GM21526 (cell line): Measurements from ENCODE around the gene LARP4B.
A peak's percentile ranks its signal among the peaks of the same experiment; 100 is the strongest.

Source experiments
- ATAC-seq: cut with Tn5 transposase; IDR thresholded peaks from one replicate; pipeline ENCODE4 v1.9.1; 2021; ENCODE audit warnings: moderate library complexity; ENCODE audit not compliant: unreplicated experiment, low FRiP score

LARP4B gene

DNA sequence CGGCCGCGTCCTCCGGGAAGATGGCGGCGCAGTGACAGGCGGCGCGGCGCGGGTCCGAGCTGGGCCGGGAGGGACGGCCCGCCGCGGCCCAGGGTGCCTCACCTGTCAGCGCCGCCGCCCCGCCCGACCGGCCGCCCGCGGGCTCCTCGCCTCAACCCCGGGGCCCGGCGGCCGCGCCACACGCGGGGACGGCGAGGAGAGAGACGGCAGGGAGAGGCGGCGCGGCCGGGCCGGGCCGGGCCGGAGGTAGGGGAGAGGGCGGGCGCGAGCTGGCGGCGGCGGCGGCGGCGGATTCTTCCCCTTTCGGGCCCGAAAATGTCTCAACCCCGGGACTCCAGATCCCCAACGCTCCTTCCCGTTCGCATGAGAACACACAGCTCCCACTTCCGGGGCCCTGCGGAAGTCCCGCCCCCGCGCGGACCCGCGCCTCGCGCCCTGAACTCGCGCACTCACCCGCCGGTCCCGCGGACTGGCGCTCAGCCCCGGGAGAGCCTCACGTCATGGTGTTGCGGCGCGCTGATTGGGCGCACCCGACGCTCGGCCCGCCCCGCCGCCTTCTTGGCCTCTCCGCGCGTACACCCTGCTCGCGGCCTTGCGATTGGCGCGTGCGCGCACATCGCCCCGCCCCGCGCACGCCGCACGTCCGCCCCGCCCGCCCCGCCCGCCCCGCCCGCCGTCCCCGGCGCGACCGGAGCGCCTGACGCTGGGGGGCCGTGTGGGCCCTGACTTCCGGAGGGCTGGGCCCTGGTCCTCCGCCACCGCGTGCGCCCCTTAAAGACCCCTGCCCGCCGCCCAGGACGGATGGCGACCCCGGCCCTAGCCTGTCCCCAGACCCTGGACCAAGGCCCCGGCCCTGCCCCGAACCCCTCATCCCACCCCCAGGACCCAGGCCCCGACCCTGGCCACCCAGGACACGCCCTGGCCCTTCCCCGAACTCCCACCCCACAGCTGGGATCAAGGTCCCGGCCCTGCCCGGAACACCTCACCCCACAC lies at the start of gene LARP4B:
TSS of gene LARP4B (minus strand) at position 380 of the 993 bp plus-strand sequence. CDS start 45,984 bp downstream, outside the sequence.
- ATAC-seq = peak; percentile 93

DNA sequence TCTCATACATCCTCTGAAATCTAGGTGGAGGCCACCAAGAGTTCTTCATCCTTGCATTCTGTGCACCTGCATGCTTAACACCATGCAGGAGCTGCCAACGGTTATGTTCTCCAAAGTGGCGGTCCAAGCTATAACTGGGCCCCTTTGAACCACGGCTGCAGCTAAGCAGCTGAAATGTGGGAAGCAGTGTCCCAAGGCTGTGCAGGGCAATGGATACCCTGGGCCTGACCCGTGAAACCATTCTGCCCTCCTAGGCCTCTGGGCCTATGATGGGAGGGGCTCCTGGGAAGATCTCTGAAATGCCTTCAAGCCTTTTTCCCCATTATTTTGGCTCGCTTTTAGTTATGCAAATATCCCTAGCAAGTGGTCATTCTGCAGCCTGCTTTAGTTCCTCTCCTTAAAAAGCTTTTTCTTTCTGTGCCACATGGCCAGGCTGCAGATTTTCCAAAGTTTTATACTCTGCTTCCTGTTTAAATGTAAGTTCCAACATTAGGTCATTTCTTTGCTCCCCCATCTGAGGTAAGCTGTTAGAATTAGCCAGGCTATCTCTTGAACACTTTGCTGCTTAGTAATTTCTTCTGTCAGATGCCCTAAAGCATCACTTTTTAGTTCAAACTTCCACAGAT lies 49.1 kb upstream of the LARP4B start:
- no peak for ATAC-seq

DNA sequence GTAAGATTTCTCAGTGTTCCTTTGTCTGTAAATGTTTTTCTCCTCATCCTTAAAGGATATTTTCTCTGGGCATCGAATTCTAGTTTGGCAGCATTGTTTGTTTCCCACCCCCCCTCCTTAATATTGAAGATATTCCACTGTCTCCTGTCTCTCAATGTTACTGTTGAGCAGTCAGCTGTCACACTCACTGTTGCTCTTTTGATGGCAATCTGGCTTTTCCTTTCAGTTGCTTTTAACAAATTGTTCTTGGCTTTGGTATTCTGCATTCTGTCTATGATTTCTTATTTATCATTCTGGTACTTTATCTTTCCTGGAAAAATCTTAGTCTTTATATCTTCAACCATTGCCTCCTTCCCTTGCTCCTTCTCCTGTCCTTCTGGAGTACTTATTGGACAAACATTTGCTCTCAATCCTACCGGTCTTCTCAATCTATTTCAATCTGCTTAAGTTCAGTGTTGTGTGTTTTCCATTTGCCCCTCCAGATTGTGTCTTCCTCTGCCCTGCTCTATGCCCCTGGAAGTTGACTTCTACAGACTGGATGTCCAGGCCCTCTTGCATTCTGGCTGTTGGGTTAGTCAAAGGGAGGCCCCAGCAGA lies 47.4 kb upstream of the LARP4B start:
- ATAC-seq = no peak

DNA sequence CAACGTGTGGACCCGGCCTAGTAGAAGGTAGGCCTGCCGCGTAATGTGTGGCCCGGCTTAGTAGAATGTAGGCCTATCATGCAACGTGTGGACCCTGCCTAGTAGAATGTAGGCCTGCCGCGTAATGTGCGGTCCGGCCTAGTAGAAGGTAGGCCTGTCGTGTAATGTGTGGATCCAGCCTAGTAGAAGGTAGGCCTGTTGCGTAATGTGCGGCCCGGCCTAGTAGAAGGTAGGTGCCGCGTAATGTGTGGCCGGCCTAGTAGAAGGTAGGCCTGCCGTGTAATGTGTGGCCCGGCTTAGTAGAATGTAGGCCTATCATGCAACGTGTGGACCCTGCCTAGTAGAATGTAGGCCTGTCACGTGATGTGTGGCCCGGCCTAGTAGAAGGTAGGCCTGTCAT lies 44.8 kb upstream of the LARP4B start:
- ATAC-seq = no peak

DNA sequence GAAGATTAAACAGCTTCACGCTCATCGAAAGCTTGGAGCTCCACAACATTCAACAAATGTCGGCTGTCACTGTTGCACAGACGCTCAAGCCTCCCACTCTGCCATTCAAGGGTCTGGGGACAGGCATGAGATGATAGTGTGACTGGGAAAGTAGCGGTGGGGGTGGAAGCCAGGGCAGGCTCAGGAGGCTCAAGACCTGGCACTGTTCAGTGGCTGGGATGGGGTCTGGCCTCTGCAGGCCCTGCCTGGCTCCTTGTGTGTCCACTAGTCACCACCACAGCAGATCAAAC lies 43.2 kb upstream of the LARP4B start:
- no peak for ATAC-seq

DNA sequence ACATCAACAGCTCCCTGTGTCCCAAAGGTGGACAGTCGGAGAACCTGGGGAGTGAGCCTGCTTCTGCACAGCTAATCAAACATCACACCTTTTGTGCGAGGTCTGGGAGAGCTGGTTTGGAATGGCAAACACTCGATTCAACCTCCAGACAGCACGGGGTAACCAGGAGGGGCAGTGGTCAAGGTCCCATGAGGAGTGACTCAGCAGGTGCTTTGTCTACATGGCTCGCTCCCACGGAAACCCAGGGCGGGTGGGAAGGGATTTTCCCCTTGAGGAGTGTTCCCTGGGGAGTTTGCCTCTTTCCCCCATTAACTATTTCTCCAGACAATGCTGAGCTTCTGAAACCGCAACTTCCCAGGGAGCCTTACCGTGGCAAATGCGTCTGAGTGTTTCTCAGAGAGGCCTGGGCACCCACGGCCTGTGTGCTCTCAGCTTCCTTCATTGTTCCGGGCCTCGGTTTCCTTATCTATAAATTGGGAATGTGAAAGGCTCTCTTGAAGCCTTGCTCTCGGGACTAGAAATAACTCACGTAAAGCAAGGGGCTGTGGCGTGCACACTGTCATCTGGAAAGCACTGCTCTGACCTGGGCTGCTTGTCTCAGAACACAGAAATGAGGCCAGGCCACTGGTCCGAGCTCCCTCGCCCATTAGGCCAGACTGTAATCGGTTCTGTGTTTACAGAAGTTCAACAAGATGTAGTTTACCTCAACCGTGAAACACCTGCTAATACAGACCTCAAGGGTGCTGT lies 42.7 kb upstream of the LARP4B start:
- ATAC-seq = no peak

DNA sequence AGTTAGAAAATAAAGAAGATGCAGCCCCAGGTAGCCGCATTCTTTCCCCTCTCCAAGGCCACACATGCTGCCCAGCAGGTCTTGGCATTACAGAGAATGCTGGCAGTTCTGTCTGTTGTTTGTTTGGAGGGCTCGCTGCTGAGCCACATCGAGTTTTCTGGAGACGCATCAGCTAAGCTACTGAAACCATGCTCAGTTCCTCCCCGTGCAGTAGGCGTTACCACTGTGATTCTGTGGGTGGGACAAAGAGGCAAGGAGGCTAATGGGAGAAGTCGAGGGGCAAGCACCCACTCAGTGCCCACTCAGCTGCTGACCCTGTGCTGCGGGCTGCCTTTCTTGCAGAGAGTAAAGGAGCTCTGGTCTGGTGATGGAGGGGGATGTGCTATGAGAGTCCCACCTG lies 41.3 kb upstream of the LARP4B start:
- no peak for ATAC-seq

DNA sequence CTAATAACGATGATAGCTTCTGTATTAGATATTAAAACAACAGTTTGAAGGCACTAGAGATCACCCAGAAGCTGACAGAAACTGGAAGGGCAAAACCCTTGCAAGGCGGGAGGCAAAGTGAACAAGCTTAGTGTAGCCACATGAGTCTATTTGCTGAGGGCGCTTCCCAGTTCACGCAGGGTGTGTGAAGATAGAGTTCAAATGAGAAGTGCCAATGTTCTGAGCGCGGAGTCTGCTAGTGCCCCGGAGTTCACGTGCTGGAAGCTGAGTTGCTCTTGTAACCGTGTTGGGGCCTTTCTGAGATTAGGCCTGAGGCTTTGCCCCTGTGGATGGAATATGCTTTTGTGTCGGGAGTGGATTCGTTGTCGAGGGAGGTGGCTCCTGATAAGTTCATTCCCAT lies 40.1 kb upstream of the LARP4B start:
- no peak for ATAC-seq

DNA sequence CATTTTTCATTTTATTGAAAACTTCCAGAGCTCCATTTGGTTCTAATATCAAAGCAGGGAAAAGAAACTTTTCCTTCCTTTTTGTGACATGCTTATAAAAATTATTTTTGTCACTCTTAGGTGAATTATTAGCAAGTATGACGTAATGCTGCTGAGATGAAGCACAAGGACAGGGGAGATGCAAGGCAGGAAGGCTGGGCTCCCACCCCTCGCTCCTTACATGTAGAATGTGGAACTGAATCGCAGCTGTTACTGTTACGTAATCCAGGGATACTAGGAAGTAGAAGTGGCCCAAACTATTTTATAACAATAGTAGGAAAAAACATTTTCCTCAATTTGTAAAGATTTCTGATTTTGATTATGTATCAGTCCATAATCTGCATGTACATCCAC lies 39.6 kb upstream of the LARP4B start:
- ATAC-seq = no peak

DNA sequence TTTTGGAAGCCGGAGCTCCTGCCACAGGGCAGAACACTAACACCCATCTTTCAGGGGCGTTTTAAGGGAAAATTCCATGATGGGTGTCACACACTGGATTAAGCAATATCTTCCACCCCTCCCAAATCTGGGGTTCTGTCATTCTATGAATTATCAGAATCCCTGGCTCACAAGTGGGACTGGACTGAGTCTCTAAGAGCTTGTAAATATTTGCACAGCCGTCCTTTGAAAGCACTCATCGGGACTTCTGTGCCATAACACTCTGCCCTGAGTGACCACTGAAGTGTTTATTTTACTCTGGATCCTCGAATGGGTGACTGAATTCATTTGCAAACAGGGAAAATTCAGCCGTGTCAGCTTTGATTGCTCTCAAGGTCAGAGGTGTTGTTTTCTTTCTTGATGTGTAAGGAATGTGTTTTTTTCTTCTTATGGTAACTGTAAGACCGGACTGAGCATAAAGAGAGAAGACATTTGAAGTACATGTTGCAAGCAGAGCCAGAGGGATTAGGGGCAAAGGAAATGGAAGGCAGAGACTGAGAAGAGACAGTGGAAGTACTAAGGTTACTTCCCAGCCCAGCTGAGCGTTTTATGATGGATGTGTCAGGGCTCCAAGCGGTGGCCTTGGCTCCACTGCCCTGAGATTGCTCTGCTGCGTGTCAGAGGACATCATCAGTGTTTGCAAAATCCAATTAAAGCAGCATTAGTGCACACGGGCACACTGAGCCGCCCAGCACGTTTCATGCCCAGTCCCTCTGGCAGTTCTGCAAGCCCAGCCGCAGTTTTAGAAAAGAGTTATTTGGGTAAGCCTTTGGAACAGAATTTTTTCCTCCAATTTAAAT lies 39.0 kb upstream of the LARP4B start:
- no peak for ATAC-seq

DNA sequence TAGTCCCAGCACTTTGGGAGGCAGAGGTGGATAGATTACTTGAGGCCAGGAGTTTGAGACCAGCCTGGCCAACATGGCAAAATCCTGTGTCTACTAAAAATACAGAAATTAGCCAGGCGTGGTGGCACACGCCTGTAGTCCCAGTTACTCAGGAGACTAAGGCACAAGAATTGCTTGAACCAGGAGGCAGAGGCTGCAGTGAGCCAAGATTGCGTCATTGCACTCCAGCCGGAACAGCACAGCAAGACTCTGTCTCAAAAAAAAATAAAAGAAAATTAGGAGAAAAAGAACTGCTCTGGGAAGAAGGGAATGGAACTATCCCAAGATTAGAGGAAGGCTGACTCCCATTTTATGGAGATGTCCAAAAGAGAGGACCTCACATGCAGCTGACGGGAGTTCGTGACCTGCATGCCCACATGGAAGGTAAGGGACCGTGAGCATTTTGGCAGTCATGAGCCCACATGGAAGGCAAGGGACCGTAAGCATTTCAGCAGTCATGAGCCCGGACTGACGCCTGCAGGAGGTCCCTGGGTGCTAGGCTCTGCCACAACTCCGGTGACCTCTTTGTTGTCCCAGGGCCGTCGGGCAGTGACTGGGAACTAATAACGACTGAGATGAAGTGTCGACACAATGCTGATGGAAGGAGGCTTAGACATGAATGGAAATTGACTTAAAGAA lies 38.1 kb upstream of the LARP4B start:
- ATAC-seq = no peak

DNA sequence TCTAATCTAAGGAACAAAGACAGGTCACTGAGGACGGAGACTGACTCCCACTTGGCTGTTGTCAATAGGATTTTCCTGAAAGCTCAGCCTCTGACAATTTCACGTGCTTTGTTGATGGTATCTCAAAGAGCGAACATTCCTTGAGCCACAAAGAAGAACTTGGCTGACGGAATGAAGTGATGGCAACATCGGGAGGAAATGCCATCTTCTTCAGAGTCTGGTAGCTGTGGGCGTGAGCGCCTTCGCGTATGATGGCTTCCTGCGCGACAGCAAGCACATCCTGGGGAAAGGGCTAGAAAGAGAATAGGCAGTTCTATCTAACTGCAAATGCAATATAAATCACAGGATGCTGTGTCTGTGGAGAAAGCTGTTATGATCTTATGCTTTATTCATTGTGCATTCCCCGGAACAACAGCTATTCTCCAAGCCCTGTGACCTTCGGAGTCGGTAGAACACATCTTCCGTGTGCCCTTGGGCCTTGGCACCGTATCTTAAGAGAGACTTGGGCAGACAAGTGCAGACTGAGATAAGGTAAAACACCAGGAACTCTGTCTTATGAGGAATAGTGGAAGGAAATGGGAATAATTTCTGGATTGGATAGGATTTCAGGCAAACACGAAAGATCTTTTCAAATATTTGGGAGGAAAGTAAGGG lies 37.2 kb upstream of the LARP4B start:
- no peak for ATAC-seq

DNA sequence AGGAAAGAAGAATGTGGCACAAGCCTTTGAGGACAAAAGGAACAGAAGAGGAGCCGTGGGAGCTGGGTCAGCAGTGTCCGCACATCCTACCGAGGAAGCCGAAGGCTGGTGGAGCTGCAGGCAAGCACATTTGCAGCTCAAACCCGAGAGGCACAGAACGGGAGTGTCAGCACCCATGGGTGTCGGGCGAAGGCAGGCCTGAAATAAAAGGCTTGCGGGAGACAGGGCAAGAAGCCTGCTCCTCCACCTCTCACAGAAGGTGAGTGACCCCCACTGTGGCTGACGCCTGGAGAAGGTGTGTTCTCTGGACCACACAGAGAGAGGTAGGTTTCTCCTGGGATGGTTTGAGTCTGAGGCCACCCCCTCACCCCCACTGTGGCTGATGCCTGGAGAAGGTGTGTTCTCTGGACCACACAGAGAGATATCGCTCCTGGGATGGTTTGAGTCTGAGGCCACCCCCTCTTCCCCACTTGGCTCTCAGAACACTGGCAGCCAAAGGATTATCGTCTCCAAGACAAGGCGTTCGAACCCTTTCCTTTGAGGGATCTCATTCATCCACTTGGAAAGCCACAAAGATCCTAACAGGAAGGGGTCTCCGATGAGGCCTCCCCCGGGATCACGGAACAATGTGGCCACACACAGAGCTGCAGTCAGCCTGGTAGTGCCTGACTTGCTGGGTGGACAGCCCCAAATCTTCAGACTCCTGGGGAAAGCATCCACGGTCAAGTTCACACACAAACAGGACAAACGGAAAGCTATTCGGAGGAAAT lies 35.1 kb upstream of the LARP4B start:
- ATAC-seq = no peak

DNA sequence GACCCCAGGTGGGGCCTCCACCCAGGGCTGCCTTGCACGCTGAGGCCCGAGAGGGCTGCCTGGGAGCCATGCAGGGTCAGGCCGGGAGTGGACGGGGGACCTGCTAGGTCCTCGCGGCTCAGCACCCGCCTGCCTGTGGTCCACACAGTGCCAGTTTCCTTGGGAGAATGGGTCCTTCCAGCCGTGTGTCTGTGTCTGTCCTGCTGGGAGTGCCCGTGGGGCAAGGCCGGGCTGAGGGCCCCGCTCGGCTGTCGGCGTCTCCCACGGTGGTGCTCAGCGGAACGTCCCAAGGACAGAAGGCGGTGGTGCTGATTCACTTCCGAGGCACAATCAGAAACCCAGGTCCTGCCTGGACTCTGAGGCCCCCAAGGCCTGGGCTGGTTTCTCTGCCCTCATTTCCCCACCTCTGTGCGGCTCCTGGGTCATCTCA lies 33.5 kb upstream of the LARP4B start:
- no peak for ATAC-seq

DNA sequence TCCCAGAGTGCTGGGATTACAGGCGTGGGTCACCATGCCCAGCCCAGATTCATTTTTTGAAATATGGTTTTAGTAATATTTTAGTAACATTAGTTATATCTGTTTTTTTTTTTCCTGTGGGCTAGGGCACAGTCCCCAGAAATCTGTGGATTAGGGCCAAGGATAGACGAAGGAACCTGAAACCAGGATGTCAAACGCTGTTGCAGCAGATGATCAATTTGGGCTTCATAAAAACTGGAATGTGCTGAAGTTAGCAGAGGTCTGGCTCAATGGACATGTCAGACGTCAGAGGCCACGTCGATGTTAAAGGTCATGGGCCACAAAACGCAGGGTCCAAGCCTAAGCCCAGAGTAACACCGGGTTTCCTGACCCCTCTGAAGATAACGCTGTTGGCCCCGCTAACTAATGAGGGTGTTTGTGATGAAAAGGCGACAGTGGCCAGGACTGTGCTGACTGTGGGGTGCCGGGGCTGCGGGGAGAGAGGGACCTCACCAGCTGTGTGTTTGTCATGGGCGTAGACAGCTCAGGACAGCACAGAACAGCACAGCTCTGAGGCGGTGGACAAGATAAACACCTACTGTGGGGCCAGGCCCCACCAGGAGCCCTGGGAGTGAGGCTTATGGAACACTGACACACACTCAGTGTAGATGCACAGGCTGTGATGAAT lies 32.9 kb upstream of the LARP4B start:
- ATAC-seq = no peak

DNA sequence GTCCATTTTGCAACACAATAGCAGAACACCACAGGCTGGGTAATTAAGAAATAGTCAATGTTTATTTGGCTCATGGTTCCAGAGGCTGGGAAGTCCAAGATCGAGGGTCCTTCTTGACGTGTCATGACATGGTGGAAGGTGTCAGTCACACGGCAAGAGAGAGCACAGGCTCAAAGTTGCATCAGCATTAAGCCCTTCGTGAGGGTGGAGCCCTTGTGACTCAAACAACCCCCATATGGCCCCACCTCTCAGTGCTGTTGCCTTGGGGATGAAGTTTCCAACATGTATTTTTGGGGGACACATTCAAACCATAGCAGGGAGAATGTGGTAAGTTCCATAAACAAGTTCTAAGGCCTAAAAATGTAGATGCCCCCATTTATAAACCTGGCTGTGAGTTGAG lies 32.1 kb upstream of the LARP4B start:
- ATAC-seq = no peak

DNA sequence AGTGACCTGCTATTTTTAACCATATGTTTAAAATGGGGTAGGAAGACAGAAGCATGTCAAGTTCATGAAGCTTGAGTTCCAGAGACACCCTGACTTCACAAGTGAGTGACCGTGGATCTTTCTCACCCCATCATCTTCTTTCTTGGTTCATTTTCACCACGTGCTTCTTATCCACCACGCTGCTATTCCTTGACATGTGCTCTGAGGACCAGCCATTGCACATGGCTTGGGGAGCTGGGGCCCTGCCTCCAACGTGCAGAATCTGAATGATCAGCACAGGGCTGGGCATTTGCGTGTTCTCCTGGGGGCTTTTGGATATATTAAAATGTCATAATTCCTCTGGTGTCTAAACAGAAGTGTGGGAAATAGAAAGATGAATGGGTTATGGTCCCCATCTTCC lies 31.7 kb upstream of the LARP4B start:
- ATAC-seq = no peak

DNA sequence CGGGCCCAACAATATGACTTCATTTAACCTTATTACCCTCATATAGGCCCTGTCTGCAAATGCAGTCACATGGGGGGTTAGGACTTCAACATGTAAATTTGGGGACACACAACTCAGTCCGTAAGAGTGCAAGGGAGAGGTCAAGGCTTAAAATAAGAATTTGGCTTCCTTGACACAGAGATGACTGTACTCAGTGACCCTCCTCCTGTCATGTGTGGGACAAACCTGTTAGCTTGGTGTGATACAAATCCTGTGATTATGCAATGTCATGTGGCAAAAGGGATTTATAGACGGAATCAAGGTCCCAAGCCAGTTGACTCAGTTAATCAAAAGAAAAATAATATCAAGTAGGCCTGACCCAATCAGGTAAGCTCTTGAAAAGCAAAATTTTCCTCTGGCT lies 30.8 kb upstream of the LARP4B start:
- ATAC-seq = no peak
